Epithelial cell of umbilical artery (primary cell): Measurements from ENCODE around the gene AANAT. TPM values are rescaled to one million over a fixed set of nuclear protein-coding genes. Genes with fewer than 3 reads are reported as not detected.

Experiments used
- total RNA-seq: library from RNA; depleted of rRNA; stranded (reverse); fragments of >200 nt; gene quantifications from 2 replicates; pipeline ENCODE4 v1.2.3, GENCODE V29; 2014

AANAT gene
- not detected in 2 replicates for total RNA-seq

DNA sequence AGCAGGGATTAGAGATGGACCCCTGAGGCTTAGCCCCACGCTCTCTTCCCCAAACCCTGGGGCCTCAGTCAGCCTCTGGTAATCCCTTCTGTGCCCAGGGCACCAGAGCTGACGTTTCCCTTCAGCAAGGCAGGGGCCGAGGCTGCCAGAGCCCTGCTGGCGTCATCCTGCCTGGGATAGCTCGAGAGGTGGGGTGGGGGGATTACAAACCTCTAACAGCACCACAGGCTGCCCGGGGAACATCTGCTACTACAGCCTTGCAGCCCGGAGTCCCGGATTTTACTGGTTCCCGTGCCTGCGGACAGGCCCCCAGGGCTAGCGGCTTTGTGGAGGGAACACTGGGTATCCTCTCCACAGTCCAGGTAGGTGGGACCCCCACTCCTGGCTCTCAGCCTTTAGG is at the start of gene AANAT:
Gene AANAT (plus strand): TSS at position 238 of the 400 bp plus-strand sequence. CDS start 1,144 bp downstream, outside the sequence.

GRCh38 chr17:76452660-76453430 is 14.6 kb upstream of the AANAT start, which contains the start of gene UBE2O:
Gene UBE2O, minus strand, starts transcription at chr17:76453152. Its CDS starts 11 bp downstream, at chr17:76453141.

GRCh38 chr17:76501018-76501826 is 33.8 kb downstream of the AANAT start, which contains the start of gene RHBDF2:
Gene RHBDF2, minus strand, starts transcription at chr17:76501423. Its CDS starts 19,899 bp downstream, at chr17:76481524.

Other genes with a start within 250 kb of the AANAT start
- 0.15 and 0.65 TPM in 2 replicates for gene RNF157, start 227.1 kb upstream of the AANAT start, total RNA-seq
- gene UBALD2, start 202.3 kb upstream of the AANAT start, total RNA-seq = 4.0 and 6.2 TPM in 2 replicates
- 1.9 and 2.7 TPM in 2 replicates for gene QRICH2, start 159.3 kb upstream of the AANAT start, total RNA-seq
- gene PRPSAP1, start 113.7 kb upstream of the AANAT start, total RNA-seq = 38.8 and 47.7 TPM in 2 replicates
- 30.5 and 148 TPM in 2 replicates for gene SPHK1, start 83.0 kb upstream of the AANAT start, total RNA-seq
- 13.7 and 18.5 TPM in 2 replicates for gene UBE2O, start 14.5 kb upstream of the AANAT start, total RNA-seq
- gene RHBDF2, start 33.8 kb downstream of the AANAT start, total RNA-seq = 8.1 and 18.1 TPM in 2 replicates
- gene CYGB, start 70.1 kb downstream of the AANAT start, total RNA-seq = 0.32 and 0.46 TPM in 2 replicates
- not detected in 2 replicates for gene PRCD, start 72.4 kb downstream of the AANAT start, total RNA-seq
- gene ST6GALNAC2, start 118.3 kb downstream of the AANAT start, total RNA-seq = 0.65 and 1.1 TPM in 2 replicates
- not detected in 2 replicates for gene ST6GALNAC1, start 176.2 kb downstream of the AANAT start, total RNA-seq
- gene MXRA7, start 243.4 kb downstream of the AANAT start, total RNA-seq = 63.3 and 114 TPM in 2 replicates